ENCODE data around the gene BIRC3.

- TF ChIP-seq CTCF (conservative IDR thresholded peaks at IDR 0.05; ENCODE audit: low read length), result peak; percentile 77
- no peak for TF ChIP-seq EZH2phosphoT487 (IDR thresholded peaks at IDR 0.05; ENCODE audit: borderline replicate concordance, low read depth, low read length)
These were observed 50.1 kb downstream of the BIRC3 start for GRCh38 chr11:102367364-102367763.
